ENCODE measurements around the gene ZXDC.

ZXDC gene

DNA sequence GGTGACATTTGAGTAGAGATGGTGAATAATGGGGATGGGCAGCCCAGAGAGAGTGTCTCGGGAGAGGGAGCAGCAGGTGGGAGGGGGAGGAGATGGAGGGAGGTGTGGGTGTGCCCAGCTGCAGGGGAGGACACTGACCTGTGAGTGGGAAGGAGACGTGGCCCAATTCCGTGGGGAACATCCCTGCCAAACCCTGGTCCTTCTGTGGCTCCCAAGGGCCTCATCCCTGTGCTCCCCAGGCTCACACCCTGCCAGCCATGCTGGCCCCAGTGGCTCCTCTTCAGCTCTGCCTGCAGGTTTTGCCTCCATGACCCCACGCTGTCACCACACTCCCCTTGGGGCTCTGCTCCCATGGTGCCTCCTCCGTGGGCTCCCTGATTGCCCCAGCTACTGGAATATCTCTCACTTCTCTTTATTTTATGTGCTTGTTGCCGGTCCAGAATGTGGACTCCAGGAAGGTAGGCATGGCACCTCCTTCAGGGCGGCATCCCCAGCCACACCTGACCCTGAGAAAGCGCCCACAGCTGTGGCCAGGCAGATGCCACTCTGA is 74.0 kb downstream of the ZXDC start:
- Histone ChIP-seq H4K20me1 (peaks cover 0 to 6% (median 0%) of the 10 kb centered on the region in 11 experiments; a peak in 4 of 22 replicates), H3K27ac (no peak overlapping the region), H3K4me3 (no peak overlapping the region), H3K27me3 (peaks cover 0 to 30% (median 0%) of the 10 kb centered on the region in 11 experiments; a peak in 4 of 22 replicates), H3K9ac (no peak overlapping the region), H3K4me2 (no peak overlapping the region), H3K36me3 (no peaks in the 10 kb centered on the region), H3K9me3 (replicated peaks in 1 of 11) (peaks cover 13 to 28% (median 20%) of the 10 kb centered on the region in 11 experiments; a peak in 20 of 22 replicates), H3K4me1 (peaks cover 9 to 21% (median 12%) of the 10 kb centered on the region in 10 experiments)
- TF ChIP-seq Cebpa-rat (IDR thresholded peaks at IDR 0.05) = no peak

DNA sequence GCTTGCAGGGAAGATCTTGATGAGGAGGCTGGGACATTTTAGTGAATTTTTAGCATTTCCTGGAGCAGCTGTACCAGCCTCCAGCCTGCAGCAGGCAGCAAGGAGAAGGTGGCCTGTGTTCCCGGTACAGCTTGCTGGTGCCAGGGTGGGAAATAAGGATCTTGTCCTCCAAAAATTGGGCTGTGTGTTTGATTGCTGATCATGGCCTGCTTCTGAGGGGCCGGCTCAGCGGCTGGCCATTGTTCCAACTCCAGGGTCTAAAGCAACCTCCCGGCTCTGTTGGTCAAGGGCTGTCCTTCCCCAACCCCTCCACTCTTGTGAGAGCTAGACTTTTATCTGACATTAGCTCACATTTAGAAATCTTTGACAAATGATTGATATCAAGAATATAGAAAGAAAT is 75.9 kb downstream of the ZXDC start:
- no peak for TF ChIP-seq Cebpa-rat (IDR thresholded peaks at IDR 0.05)
- H3K27ac ChIP-seq = peak overlapping the region in 10 of 11 experiments; percentile 16 to 71 (median 56); a peak in 18 of 22 replicates

DNA sequence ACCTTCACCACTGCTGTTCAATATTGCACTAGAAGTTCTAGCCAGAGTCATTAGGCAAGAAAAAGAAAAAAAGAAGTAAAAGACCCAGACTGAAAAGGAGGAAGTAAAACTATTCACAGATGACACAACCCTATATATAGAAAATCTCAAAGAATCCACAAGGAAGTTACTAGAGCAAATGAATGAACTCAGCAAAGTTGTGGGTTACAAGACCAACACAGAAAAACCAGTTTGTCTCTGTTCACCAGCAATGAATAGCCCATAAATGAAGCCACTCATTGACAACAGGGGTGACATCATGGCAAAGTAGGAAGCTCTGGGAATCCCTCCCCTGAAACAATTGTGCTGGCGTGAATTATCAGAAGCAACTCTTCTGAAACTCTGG is 76.3 kb downstream of the ZXDC start:
- peak overlapping the region in 2 of 11 experiments; percentile 6 to 59; a peak in 2 of 22 replicates for H3K9ac ChIP-seq
- H3K36me3 ChIP-seq = no peaks in the 10 kb centered on the region
- H3K4me1 ChIP-seq = peaks cover 9 to 21% (median 12%) of the 10 kb centered on the region in 10 experiments
- H4K20me1 ChIP-seq = peaks cover 0 to 6% (median 0%) of the 10 kb centered on the region in 11 experiments; a peak in 4 of 22 replicates
- H3K27ac ChIP-seq = peak overlapping the region in 10 of 11 experiments; percentile 16 to 71 (median 56); a peak in 17 of 22 replicates
- TF ChIP-seq Cebpa-rat (IDR thresholded peaks at IDR 0.05) = no peak
- H3K9me3 ChIP-seq (replicated peaks in 1 of 11) = peaks cover 13 to 28% (median 20%) of the 10 kb centered on the region in 11 experiments; a peak in 20 of 22 replicates
- no peak overlapping the region for H3K4me3 ChIP-seq
- peak overlapping the region in 10 of 11 experiments; percentile 41 to 87 (median 63); a peak in 19 of 22 replicates for H3K4me2 ChIP-seq
- H3K27me3 ChIP-seq = peaks cover 0 to 44% (median 0%) of the 10 kb centered on the region in 11 experiments; a peak in 4 of 22 replicates

More for the DNA sequence above, 75.9 kb downstream of the ZXDC start:
- Histone ChIP-seq H3K9me3 (replicated peaks in 1 of 11) (peaks cover 13 to 28% (median 20%) of the 10 kb centered on the region in 11 experiments; a peak in 20 of 22 replicates), H3K36me3 (no peaks in the 10 kb centered on the region), H4K20me1 (peaks cover 0 to 6% (median 0%) of the 10 kb centered on the region in 11 experiments; a peak in 4 of 22 replicates), H3K4me3 (no peak overlapping the region), H3K4me1 (peaks cover 9 to 21% (median 12%) of the 10 kb centered on the region in 10 experiments), H3K9ac (peak overlapping the region in 3 of 11 experiments; percentile 6 to 59 (median 27); a peak in 3 of 22 replicates), H3K4me2 (peak overlapping the region in 10 of 11 experiments; percentile 41 to 87 (median 63); a peak in 19 of 22 replicates), H3K27me3 (peaks cover 0 to 45% (median 0%) of the 10 kb centered on the region in 11 experiments; a peak in 4 of 22 replicates)

DNA sequence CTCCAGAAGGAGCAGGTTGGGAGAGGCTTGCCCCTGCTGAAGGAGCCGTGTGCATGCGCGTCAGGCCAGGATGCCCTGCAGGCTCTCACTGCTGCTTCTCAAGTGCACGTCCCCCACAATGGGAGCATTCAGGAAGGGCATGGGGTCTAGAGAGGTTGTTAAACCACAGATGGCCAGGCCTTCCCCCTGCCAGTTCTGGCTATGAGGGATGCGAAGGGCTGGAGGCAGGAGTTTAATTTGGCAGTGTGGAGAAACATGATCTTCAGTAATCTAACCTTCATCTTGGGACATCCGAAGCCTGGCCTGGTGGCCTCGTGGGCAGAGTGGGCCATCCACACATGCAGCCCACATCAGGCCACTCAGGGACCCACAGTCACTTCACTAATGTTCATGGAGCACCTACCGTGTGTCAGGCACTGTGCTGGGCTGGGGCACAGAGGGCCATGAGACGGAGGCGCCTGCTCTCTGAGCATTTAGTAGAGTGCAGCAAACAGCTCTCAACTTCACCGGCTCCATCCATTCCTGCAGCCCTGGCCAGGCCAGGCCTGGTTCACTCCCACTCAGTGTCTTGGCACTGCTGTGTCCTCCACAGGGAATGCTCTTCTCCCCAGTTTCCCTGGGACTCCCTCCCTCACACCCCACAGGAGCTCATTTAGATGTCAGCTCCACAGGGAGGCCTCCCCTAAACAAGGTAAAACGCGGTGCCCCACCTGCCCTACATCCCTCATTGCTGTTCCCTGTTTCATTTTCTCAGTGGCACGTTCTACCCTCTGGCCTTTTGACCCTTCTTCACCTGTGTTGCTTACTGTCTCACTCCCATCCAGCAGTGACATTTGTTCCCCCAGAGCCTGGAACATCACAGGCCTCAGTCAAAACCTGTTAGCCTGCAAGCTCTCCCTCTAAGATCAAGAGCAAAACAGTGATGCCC is 77.0 kb downstream of the ZXDC start:
- H3K4me3 ChIP-seq = no peak overlapping the region

DNA sequence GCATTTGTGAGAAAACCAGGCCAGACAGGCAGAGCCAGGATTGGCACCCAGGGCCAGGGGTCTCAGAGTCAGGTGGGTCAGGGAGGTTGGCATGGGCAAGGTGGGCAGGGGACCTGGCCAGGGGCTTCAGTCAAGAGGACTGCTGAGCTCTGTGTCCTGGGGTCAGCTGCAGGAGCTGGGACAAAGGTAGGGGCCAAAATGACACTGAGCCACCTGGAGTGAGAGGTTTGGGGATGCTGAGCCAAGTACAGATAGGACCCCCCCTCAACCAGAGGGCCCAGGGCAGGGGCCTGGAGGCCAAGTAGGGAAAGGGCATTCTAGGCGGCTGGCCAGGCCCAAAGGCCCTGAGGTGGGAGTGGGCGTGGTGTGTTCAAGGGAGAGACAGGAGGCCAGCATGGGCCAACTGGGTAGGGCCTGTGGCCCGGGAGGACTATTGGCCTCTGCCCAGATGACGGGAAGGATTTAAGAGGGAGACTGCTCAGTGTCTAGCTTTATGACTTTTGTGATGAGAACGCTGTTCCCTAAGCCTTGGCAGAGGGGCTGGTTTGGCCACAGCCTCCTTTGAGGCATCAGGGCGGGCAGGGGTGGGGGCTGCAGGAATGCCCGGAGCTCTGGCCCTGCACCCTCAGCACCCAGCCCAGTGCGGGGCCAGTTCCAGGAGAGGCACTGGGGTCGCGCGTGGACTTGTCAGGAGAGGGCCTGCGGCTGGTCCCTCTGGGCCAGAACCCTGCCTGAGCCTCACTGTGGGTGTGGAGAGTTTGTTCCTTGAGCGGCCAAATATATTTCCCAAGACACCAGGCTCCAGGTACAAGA is 77.9 kb downstream of the ZXDC start:
- H3K9me3 ChIP-seq (replicated peaks in 1 of 11) = peaks cover 13 to 28% (median 20%) of the 10 kb centered on the region in 11 experiments; a peak in 20 of 22 replicates
- H3K4me2 ChIP-seq = no peak overlapping the region
- peaks cover 0 to 50% (median 0%) of the 10 kb centered on the region in 11 experiments; a peak in 4 of 22 replicates for H3K27me3 ChIP-seq
- peaks cover 0 to 11% (median 0%) of the 10 kb centered on the region in 11 experiments; a peak in 4 of 22 replicates for H4K20me1 ChIP-seq
- no peak overlapping the region for H3K9ac ChIP-seq
- peaks cover 9 to 21% (median 12%) of the 10 kb centered on the region in 10 experiments for H3K4me1 ChIP-seq
- H3K27ac ChIP-seq = no peak overlapping the region
- H3K36me3 ChIP-seq = no peaks in the 10 kb centered on the region
- H3K4me3 ChIP-seq = no peak overlapping the region
- no peak for TF ChIP-seq Cebpa-rat (IDR thresholded peaks at IDR 0.05)

More for the DNA sequence above, 77.0 kb downstream of the ZXDC start:
- H3K27ac ChIP-seq = peak overlapping the region in 7 of 11 experiments; percentile 20 to 60 (median 44); a peak in 11 of 22 replicates
- H3K4me1 ChIP-seq = peaks cover 9 to 21% (median 12%) of the 10 kb centered on the region in 10 experiments
- peaks cover 0 to 9% (median 0%) of the 10 kb centered on the region in 11 experiments; a peak in 4 of 22 replicates for H4K20me1 ChIP-seq
- H3K4me2 ChIP-seq = peak overlapping the region in 3 of 11 experiments; percentile 1 to 36 (median 32); a peak in 3 of 22 replicates
- H3K27me3 ChIP-seq = peaks cover 0 to 43% (median 0%) of the 10 kb centered on the region in 11 experiments; a peak in 4 of 22 replicates
- TF ChIP-seq Cebpa-rat (IDR thresholded peaks at IDR 0.05) = no peak
- H3K36me3 ChIP-seq = no peaks in the 10 kb centered on the region
- peaks cover 13 to 28% (median 20%) of the 10 kb centered on the region in 11 experiments; a peak in 20 of 22 replicates for H3K9me3 ChIP-seq (replicated peaks in 1 of 11)
- H3K9ac ChIP-seq = no peak overlapping the region

DNA sequence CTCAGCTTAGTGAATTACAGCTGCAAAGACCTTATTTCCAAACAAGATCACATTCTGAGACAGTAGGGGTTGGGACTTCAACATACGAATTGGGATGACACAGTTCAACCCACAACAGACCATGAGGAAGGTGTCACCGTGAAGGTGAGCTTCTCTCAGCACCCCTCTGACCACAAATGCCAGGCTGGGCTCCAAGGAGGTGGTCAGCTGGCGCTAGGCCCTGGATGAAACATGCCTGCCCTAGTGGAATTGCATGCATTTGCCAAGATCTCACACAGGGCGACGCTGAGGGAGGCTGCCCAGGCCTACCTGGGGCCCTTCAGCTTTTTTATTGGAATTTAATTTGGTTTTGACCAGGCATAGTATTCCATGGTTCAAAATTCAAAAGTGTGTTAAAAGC is 79.2 kb downstream of the ZXDC start:
- Histone ChIP-seq H3K9ac (no peak overlapping the region), H3K27ac (no peak overlapping the region), H3K4me3 (no peak overlapping the region), H3K9me3 (replicated peaks in 1 of 11) (peaks cover 13 to 28% (median 20%) of the 10 kb centered on the region in 11 experiments; a peak in 20 of 22 replicates), H4K20me1 (peaks cover 0 to 11% (median 0%) of the 10 kb centered on the region in 11 experiments; a peak in 4 of 22 replicates), H3K36me3 (no peaks in the 10 kb centered on the region), H3K27me3 (peaks cover 0 to 54% (median 0%) of the 10 kb centered on the region in 11 experiments; a peak in 4 of 22 replicates), H3K4me1 (peaks cover 7 to 21% (median 12%) of the 10 kb centered on the region in 10 experiments), H3K4me2 (no peak overlapping the region)
- TF ChIP-seq Cebpa-rat (IDR thresholded peaks at IDR 0.05) = no peak

DNA sequence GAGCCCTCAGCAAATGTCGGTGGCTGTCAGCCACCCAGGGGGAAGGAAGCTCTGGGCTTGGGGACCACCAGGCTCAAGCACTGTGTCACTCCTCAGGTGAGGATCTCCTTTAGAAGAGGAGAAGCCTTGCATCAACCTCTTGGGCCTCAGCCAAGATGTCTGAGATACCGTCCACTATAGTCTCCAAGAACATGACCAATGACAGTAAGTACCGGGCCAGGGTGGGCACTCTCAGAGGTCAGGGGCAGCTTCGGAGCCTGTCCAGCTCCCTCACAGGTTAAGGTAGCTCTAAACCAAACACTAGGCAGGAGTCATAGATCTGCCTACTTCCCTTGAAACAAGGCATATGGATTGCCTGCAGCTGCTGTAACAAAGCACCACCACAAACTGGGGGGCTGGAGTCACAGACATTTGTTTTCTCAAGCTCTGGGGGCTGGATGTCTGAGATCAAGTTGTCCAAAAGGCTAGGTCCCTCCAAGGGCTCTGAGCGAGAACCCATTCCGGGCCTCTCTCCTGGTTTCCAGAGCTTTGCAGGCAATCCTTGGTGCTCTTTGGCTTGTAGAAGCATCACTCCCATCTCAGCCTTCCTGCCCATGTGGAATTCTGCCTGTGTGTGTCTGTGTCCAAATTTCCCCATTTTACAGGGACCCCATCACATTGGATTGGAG is 79.7 kb downstream of the ZXDC start:
- H3K27ac ChIP-seq = no peak overlapping the region
- no peak overlapping the region for H3K4me2 ChIP-seq
- no peak overlapping the region for H3K9ac ChIP-seq
- H3K9me3 ChIP-seq (replicated peaks in 1 of 11) = peaks cover 13 to 28% (median 20%) of the 10 kb centered on the region in 11 experiments; a peak in 20 of 22 replicates
- no peaks in the 10 kb centered on the region for H3K36me3 ChIP-seq
- no peak overlapping the region for H3K4me3 ChIP-seq
- peaks cover 0 to 11% (median 0%) of the 10 kb centered on the region in 11 experiments; a peak in 4 of 22 replicates for H4K20me1 ChIP-seq
- peaks cover 7 to 21% (median 12%) of the 10 kb centered on the region in 10 experiments for H3K4me1 ChIP-seq
- peaks cover 0 to 55% (median 0%) of the 10 kb centered on the region in 11 experiments; a peak in 4 of 22 replicates for H3K27me3 ChIP-seq
- TF ChIP-seq Cebpa-rat (IDR thresholded peaks at IDR 0.05) = no peak
